Measurements from ENCODE around the gene MRPS27.

The MRPS27 gene

GRCh38 chr5:72256536-72256935, 63.5 kb downstream of the MRPS27 start:
- DNase-seq (ENCODE audit: low read depth in 2 of 2): no peak

DNA sequence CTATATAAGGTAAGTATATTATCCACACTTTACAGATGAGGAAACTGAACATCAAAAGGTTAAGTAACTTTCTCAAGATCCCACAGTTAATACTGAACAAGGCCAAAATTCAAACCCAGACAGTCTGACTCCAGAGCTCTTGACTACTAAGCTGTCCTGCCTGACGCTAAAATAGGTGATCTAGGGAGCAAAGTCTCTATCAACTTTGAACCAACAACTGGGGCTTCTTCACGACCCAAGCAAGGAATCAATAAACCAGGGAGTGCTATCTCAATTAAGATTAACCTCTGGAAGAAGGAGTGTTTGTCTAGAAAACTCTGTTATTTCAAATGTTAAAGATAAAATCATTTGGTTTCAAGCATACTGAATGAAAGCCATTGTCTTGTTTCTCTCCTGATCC, 64.4 kb downstream of the MRPS27 start:
- DNase-seq (ENCODE audit: low read depth in 2 of 2): no peak

DNA sequence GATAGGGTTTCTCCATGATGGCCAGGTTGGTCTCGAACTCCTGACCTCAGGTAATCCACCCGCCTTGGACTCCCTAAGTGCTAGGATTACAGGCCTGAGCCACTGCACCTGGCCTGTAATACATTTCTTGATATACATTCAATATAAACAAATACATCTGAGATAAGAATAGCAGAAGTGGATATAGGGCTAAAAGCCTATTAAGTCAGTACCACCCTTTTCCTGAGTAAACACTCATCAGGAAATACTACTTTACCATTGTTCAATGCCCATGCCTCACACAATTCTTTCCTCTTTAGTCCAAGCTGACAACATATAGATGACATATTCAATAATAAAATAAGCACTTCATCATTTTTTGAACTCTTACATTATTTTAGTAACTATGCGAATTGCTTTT, 64.8 kb downstream of the MRPS27 start:
- DNase-seq (ENCODE audit: low read depth in 2 of 2): no peak

GRCh38 chr5:72252574-72253155, 67.4 kb downstream of the MRPS27 start:
- DNase-seq (ENCODE audit: low read depth in 2 of 2): no peak

DNA sequence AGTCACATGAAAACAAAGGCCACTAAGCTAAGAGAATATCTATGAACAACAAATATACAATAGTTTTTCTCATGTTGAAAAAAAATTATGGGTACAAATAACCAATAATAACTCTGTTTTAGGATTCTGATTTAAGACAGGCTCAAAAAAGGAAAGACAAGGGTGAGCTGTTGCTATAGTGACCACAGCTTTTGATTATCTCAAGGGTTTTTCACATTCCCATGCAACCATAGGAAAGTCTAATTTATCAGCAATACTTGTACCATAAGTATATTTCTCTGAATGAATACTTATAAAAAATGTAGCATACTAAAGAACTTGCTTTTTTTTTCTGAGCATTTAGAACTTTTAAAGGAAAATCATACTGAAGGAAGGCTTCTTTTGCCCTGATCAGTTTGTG, 68.0 kb downstream of the MRPS27 start:
- no peak for DNase-seq (ENCODE audit: low read depth in 2 of 2)

DNA sequence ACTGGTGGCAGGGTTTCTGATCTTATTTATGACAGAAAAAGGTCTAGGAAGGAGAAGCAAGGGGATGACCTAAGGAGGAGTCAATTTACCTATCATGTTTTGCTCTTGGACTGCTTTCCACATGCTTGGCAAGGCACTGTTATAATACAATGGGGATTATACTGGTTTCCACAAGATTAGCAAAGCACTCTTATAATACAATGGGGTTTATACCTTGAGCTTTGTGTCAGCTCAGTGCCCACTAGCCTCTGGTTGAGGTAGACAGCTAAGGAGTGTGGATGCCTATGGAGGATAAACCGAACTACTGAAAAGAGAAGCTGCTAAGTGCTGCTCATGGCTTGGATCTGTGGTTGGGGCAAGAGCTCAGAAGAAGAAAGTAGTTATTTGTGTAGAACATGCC, 68.7 kb downstream of the MRPS27 start:
- DNase-seq (ENCODE audit: low read depth in 2 of 2): no peak

- DNase-seq (ENCODE audit: low read depth in 2 of 2): peak; percentile 72 to 76
Measured at GRCh38 chr5:72248410-72248981, 71.5 kb downstream of the MRPS27 start.

DNA sequence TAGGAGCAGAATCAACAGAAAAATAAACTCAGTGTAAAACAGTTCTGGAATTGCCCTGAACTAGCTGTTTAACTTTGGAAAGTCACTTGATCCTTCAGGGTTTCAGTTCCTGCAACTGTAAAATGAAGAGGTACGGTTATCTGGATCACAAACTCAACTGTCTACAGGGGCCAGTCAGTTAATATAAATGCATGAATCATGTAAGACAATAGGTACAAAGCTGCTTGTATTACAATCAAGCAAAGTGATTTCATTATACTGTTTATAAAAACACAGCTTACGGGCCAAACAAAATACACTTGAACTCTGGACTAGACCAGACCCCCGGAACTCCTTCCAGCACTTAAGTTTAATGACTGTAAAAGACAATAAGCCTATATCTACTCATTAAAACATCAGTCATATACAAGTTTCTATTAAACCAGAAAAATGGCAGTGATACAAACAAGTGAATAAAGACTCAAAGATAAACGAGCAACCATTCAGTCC, 73.0 kb downstream of the MRPS27 start:
- no peak for DNase-seq (ENCODE audit: low read depth in 2 of 2)

- no peak for DNase-seq (ENCODE audit: low read depth in 2 of 2)
Measured at GRCh38 chr5:72245951-72246532, 74.0 kb downstream of the MRPS27 start.

- DNase-seq (ENCODE audit: low read depth in 2 of 2): no peak
Measured at GRCh38 chr5:72245546-72245945, 74.5 kb downstream of the MRPS27 start.

DNA sequence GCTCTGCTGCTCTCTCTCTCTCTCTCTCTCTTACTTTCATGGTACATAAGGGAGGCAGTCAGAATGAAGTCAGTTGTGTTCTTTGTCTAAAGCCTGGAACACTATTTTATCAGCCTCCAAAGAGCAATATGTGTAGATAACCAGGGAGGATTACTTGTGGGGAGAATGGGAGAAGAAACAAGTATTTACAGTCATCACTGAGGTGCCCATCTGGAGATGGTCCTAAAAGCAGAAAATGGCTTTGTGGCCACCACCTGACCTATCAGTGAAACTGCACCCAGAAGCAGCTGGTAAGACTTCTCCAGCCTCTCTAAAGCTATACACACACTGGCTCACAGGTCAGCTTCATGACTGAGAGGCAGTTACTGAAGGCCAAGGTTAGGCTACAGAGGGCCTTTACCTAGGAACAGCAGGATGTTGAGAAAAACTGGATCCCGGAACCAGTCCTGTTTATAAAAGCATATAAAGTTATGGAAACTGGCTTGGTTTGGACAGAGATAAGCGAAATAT, 75.1 kb downstream of the MRPS27 start:
- no peak for DNase-seq (ENCODE audit: low read depth in 2 of 2)

GRCh38 chr5:72243706-72244105, 76.3 kb downstream of the MRPS27 start:
- DNase-seq (ENCODE audit: low read depth in 2 of 2): no peak

- no peak for DNase-seq (ENCODE audit: low read depth in 2 of 2)
Measured at GRCh38 chr5:72242796-72243475, 77.1 kb downstream of the MRPS27 start.

DNA sequence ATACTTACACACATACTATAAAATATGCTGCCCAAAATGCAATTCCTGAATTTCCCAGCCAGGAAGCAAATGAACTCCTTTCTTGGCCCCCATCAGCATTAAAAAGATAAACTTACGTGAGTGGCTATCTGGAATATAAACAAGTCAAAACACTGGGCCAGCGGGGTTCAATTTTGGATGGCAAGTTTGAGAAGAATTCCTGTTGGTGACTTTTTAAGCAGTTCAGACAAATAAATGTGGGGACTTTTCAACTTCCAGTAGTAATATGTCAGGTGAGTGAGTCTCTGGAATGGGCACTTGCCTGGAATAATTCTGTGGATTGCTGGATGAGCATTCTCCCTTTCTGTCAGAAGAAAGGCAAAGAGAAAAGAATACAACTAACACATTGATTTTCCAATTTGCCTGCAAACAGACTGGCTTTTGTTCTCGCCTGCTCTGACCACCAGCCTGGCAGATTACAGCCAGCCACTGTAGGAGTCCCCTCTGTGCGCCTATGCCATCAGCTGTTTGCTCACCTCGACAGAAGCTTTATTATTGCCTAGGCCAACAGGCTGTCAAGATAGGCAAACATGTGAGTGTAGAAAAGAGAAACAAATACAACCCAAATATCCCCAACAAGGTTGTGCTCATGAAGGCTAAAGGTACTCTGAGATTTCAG, 78.6 kb downstream of the MRPS27 start:
- no peak for DNase-seq (ENCODE audit: low read depth in 2 of 2)

DNA sequence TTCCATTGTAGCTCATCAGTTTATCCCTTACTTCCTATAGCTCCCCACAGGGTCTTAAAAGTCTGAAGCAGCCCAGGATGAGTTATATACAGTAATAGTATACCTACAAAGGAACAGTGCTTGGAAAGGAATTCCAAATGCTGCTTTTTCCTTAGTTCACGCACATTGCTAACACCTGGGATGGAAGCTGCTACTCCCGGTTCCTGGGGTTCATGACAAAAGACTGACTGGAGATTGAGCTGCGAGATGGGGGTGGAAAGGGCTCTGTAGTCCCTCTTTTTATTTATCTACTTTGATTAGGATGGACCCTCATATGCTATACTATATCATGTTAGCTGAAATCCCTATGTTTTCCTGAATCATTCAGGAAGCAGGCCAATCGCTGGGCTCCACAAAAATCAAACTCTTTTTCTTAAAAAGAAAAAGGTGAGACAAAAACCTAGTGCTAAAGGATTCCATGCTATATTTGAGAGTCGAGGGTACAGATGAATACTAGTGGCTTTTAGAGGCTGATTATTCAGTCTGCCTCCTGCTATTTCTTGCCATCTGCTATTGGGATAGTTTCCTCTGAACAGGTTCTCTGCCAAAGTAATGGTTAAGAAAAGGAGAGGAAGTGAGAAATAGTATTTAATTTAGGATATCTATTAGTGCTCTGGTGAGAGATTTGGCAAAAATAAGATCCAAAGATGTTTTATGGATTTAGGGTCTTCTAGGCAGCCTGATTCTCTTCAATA, 81.2 kb downstream of the MRPS27 start:
- no peak for DNase-seq (ENCODE audit: low read depth in 2 of 2)

GRCh38 chr5:72237879-72238278, 82.2 kb downstream of the MRPS27 start:
- no peak for DNase-seq (ENCODE audit: low read depth in 2 of 2)

GRCh38 chr5:72237415-72237814, 82.6 kb downstream of the MRPS27 start:
- no peak for DNase-seq (ENCODE audit: low read depth in 2 of 2)

GRCh38 chr5:72235725-72236124, 84.3 kb downstream of the MRPS27 start:
- DNase-seq (ENCODE audit: low read depth in 2 of 2): no peak

GRCh38 chr5:72234868-72235267, 85.2 kb downstream of the MRPS27 start:
- DNase-seq (ENCODE audit: low read depth in 2 of 2): no peak

- peak; percentile 55 for DNase-seq (ENCODE audit: low read depth in 2 of 2)
Measured at GRCh38 chr5:72234265-72234700, 85.8 kb downstream of the MRPS27 start.

GRCh38 chr5:72233835-72234234, 86.2 kb downstream of the MRPS27 start:
- no peak for DNase-seq (ENCODE audit: low read depth in 2 of 2)
